ENCODE results near the gene ACTR2. TPM values are rescaled to one million over a fixed set of nuclear protein-coding genes. Genes with fewer than 3 reads are reported as not detected.

The ACTR2 gene
- total and polyA plus RNA-seq, 9 of the 15 experiments (the other 6 are each of a cell fraction or from before 2014, with no cell fraction given): 47.3 to 239 (median 108) TPM

- Histone ChIP-seq H3K4me3 (no peak overlapping the region), H3K27me3 (ENCODE audit: control insufficient read depth in 2 of 2, insufficient read depth in 2 of 2, low read length in 2 of 2) (no peaks in the 10 kb centered on the region), H3K27ac (ENCODE audit: extremely low read depth, low read depth, low read length) (no peak overlapping the region), H3K4me1 (replicated peaks in 1 of 2; ENCODE audit: control insufficient read depth in 2 of 2, insufficient read depth in 2 of 2, low read length in 2 of 2) (peaks cover 0 to 3% of the 10 kb centered on the region in 2 experiments; a peak in 1 of 5 replicates), H3K4me2 (ENCODE audit: insufficient read depth, low read length) (no peak overlapping the region), H3K9me3 (replicated peaks; ENCODE audit: control insufficient read depth, insufficient read depth, low read depth, low read length) (no peaks in the 10 kb centered on the region), H3K79me2 (ENCODE audit: control insufficient read depth, insufficient read depth, low read length) (no peaks in the 10 kb centered on the region), H3K9me1 (ENCODE audit: control insufficient read depth, insufficient read depth, low read length) (no peaks in the 10 kb centered on the region), H2AFZ (ENCODE audit: low read depth, low read length) (no peak overlapping the region), H3K36me3 (ENCODE audit: control insufficient read depth, insufficient read depth, low read length) (peaks cover 82% of the 10 kb centered on the region), H4K20me1 (replicated peaks; ENCODE audit: control insufficient read depth, insufficient read depth, low read length) (no peaks in the 10 kb centered on the region), H3K9ac (ENCODE audit: insufficient read depth in 1 of 2, low read depth in 2 of 2, low read length in 2 of 2) (no peak overlapping the region)
- 96% methylated on average over 39 of the region's 52 CpGs for WGBS (ENCODE audit: insufficient coverage, low coverage, missing lambda C conversion rate)
- POLR2A ChIA-PET: no interaction called here
- intact Hi-C loops (cut with micrococcal nuclease) (no loop called here), in situ Hi-C loops (cut with MboI) (no loop called here)
- DNase-seq (ENCODE audit: extremely low read depth in 1 of 4, low spot score in 3 of 4) (no peak), FAIRE-seq (no peak), ATAC-seq (no peak)
- no TSS peak for BruUV-seq (replicated peaks)
- CTCF ChIA-PET (ENCODE audit: low intra/inter-chr PET ratio): no interaction called here
- no peak for TF ChIP-seq TOE1 (IDR thresholded peaks at IDR 0.05; ENCODE audit: borderline replicate concordance)
- TF ChIP-seq TOE1 (CRISPR knock-in tag; IDR thresholded peaks at IDR 0.05; ENCODE audit: borderline replicate concordance, low read depth): no peak
- peak; percentile 50 for TF ChIP-seq POLR2G (IDR thresholded peaks at IDR 0.05; ENCODE audit: low read depth, low read length)
- TF ChIP-seq MTF1 (CRISPR knock-in tag; IDR thresholded peaks at IDR 0.05; ENCODE audit: borderline replicate concordance): no peak
- no peak for TF ChIP-seq MXD1 (CRISPR knock-in tag; IDR thresholded peaks at IDR 0.05; ENCODE audit: borderline replicate concordance, poor library complexity, severe bottlenecking)
- TF ChIP-seq TRIM24 (IDR thresholded peaks at IDR 0.05): no peak
- TF ChIP-seq ZBTB33 (CRISPR knock-in tag; IDR thresholded peaks at IDR 0.05): peak; percentile 60; the same call in 1 of the 2 replicates
- TF ChIP-seq ETS1 (conservative IDR thresholded peaks at IDR 0.05; ENCODE audit: control insufficient read depth, low read depth, low read length): no peak
- TF ChIP-seq KDM1A (IDR thresholded peaks at IDR 0.05): no peak
- no peak for TF ChIP-seq GABPB1 (CRISPR knock-in tag; IDR thresholded peaks at IDR 0.05)
- no peak for TF ChIP-seq SNIP1 (IDR thresholded peaks at IDR 0.05; ENCODE audit: low read depth)
- no peak for TF ChIP-seq GTF2B (IDR thresholded peaks at IDR 0.05; ENCODE audit: extremely low read depth, insufficient read length)
- TF ChIP-seq TAF7 (tag; IDR thresholded peaks at IDR 0.05): no peak
- TF ChIP-seq USF1 (CRISPR knock-in tag; IDR thresholded peaks at IDR 0.05): no peak
These were observed 85.7 kb downstream of the ACTR2 start for GRCh38 chr2:65313126-65313953.

Measured in K562 (cell line).